ENCODE results near the gene GRIK2. TPM values are rescaled to one million over a fixed set of nuclear protein-coding genes. Genes with fewer than 3 reads are reported as not detected.

The GRIK2 gene
- total RNA-seq, 6 experiments from 2014 or later: 25.0 to 33.3 (median 28.3) TPM

DNA sequence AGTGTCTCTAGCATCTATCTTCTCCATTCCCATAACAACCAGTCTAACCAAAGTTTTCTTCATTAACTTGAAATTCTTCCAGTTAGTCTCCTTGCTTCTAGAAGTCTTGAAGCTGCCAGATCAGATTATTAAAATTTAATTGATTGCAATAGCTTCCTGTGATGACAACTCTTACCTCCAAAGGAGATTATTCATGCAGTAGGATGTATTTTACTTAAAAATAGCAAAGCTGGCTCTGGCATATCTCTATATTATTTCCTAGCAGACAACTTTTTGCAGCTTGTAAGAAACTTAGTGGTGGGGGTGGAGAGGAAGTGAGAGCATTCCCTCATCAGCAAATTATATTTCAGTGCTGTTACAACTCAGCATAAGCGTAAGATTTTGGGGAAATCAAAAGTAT, 290.4 kb downstream of the GRIK2 start:
- H3K27ac Mint-ChIP-seq: no peak overlapping the region
- H3K4me3 Mint-ChIP-seq: no peak overlapping the region
- TF ChIP-seq, protein P1, sequence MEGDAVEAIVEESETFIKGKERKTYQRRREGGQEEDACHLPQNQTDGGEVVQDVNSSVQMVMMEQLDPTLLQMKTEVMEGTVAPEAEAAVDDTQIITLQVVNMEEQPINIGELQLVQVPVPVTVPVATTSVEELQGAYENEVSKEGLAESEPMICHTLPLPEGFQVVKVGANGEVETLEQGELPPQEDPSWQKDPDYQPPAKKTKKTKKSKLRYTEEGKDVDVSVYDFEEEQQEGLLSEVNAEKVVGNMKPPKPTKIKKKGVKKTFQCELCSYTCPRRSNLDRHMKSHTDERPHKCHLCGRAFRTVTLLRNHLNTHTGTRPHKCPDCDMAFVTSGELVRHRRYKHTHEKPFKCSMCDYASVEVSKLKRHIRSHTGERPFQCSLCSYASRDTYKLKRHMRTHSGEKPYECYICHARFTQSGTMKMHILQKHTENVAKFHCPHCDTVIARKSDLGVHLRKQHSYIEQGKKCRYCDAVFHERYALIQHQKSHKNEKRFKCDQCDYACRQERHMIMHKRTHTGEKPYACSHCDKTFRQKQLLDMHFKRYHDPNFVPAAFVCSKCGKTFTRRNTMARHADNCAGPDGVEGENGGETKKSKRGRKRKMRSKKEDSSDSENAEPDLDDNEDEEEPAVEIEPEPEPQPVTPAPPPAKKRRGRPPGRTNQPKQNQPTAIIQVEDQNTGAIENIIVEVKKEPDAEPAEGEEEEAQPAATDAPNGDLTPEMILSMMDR (IDR thresholded peaks at IDR 0.05): no peak
- no peaks in the 10 kb centered on the region for H3K27me3 Mint-ChIP-seq (ENCODE audit: insufficient read depth)
- DNase-seq: no peak
- peaks cover 5% of the 10 kb centered on the region; the same call in 1 of the 2 replicates for H3K36me3 Mint-ChIP-seq (ENCODE audit: low read depth)
- peaks cover 4% of the 10 kb centered on the region; the same call in 1 of the 2 replicates for H3K4me1 Mint-ChIP-seq (ENCODE audit: low read depth)
- H3K9me3 Mint-ChIP-seq: no peaks in the 10 kb centered on the region

DNA sequence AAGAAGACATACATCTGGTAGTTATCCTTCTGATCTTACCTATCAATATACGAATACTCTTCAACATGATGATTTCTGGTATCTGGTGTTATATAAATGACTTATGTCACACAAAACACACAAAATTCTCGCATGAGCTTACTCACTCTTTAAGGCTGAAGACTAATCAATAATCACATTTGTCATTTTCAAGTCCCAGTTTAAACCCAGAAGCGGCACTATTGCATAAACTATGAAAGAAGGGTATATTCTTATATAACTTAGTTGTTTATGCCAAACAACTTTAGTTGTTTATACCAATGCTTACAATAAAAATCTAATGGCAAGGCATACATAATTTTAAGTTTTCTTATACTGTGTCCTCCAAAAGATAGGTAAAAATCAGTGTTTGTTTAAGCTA, 293.1 kb downstream of the GRIK2 start:
- no peak overlapping the region for H3K27ac Mint-ChIP-seq
- H3K36me3 Mint-ChIP-seq (ENCODE audit: low read depth): no peaks in the 10 kb centered on the region
- no peaks in the 10 kb centered on the region for H3K27me3 Mint-ChIP-seq (ENCODE audit: insufficient read depth)
- no peak for DNase-seq
- no peak overlapping the region for H3K4me3 Mint-ChIP-seq
- TF ChIP-seq, protein P1 (IDR thresholded peaks at IDR 0.05): no peak
- H3K9me3 Mint-ChIP-seq: no peaks in the 10 kb centered on the region
- no peaks in the 10 kb centered on the region for H3K4me1 Mint-ChIP-seq (ENCODE audit: low read depth)

DNA sequence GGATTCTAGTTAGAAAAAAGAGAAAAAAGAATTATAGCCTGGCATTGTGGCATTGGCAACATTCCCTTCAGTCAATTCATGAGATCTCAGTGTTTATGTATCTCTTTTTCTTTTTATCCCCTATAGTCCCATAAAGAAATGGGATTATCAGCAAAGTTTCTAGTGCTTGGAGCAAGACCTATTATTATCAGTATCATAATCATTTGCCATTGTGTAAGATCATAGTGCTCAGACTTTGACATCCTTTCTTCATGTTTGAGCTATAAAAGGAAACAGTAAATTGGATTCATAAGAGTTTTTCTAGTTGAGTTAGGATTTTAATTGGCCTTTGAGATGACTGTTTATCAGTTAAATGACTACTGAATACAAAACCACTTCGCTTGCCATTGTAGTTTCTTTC, 295.6 kb downstream of the GRIK2 start:
- Mint-ChIP-seq H3K27me3 (ENCODE audit: insufficient read depth) (no peaks in the 10 kb centered on the region), H3K9me3 (no peaks in the 10 kb centered on the region), H3K27ac (no peak overlapping the region), H3K36me3 (ENCODE audit: low read depth) (no peaks in the 10 kb centered on the region), H3K4me3 (no peak overlapping the region), H3K4me1 (ENCODE audit: low read depth) (no peaks in the 10 kb centered on the region)
- no peak for DNase-seq
- TF ChIP-seq, protein P1 (IDR thresholded peaks at IDR 0.05): no peak

DNA sequence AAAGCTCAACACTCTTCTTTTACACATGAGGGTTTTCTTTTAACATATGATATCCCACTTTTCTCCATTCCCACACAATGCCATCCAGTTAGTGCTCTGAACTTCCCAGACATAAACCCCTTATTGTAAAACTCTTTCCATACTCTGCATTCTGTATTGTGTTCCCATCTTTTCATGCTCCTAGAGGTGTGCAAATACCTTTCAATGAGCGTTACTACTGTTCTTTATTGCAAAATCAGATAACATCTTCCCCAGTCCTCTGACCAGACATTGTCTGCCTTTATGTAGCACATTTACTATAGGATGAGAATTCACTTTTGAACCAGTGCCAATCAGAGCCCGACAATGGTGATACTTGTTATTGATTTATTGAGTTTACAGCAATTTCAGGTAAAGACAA, 296.2 kb downstream of the GRIK2 start:
- H3K27ac Mint-ChIP-seq: no peak overlapping the region
- DNase-seq: no peak

DNA sequence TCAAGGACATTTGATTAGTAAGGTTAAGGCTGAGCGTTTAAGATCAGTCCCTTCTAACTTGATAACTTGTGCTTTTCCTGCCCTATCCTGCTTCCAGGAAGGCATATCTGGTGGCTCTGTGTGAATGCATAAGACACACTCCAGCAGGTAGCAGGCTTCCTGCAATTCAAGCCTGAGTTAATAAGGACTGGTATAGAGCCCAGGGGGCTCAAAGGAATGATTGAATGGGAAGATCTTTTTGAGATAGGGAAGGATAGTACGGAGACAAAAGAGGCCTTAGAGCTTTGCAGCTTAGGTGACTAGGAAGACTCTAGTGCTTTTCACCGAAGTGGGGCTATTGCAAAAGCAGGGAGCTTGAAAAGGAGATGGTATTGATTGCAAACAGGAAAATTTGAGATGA, 307.1 kb downstream of the GRIK2 start:
- H3K4me3 Mint-ChIP-seq: no peak overlapping the region
- H3K36me3 Mint-ChIP-seq (ENCODE audit: low read depth): no peaks in the 10 kb centered on the region
- H3K27ac Mint-ChIP-seq: no peak overlapping the region
- no peaks in the 10 kb centered on the region for H3K9me3 Mint-ChIP-seq
- no peak for DNase-seq
- TF ChIP-seq, protein P1 (IDR thresholded peaks at IDR 0.05): no peak
- H3K4me1 Mint-ChIP-seq (ENCODE audit: low read depth): peaks cover 7% of the 10 kb centered on the region; the same call in 1 of the 2 replicates
- no peaks in the 10 kb centered on the region for H3K27me3 Mint-ChIP-seq (ENCODE audit: insufficient read depth)

More for the DNA sequence above, 296.2 kb downstream of the GRIK2 start:
- Mint-ChIP-seq H3K9me3 (no peaks in the 10 kb centered on the region), H3K4me3 (no peak overlapping the region), H3K36me3 (ENCODE audit: low read depth) (no peaks in the 10 kb centered on the region), H3K27me3 (ENCODE audit: insufficient read depth) (no peaks in the 10 kb centered on the region), H3K4me1 (ENCODE audit: low read depth) (no peaks in the 10 kb centered on the region)
- TF ChIP-seq, protein P1 (IDR thresholded peaks at IDR 0.05): no peak

DNA sequence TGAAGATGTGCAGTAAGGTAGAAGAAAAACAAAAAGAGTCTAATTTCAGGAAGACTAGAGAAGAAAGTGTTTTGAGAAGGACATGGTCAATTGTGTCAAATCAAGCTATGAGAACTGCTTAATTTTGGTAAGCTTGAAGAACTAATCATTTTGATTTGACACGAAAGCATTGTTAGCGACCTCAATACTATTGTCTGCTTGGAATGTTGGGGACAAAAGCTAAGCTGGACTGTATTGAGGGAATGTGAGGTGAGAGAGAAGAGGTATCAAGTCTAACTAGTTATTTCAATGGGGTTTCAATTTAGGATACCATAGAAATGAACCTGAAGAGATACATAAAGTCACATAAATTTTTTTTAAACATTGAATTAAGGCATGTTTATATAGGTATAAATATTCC, 309.8 kb downstream of the GRIK2 start:
- peaks cover 7% of the 10 kb centered on the region; the same call in 1 of the 2 replicates for H3K4me1 Mint-ChIP-seq (ENCODE audit: low read depth)
- H3K27ac Mint-ChIP-seq: no peak overlapping the region
- no peak for DNase-seq
- no peaks in the 10 kb centered on the region for H3K27me3 Mint-ChIP-seq (ENCODE audit: insufficient read depth)
- TF ChIP-seq, protein P1 (IDR thresholded peaks at IDR 0.05): no peak
- H3K4me3 Mint-ChIP-seq: no peak overlapping the region
- no peaks in the 10 kb centered on the region for H3K9me3 Mint-ChIP-seq
- no peaks in the 10 kb centered on the region for H3K36me3 Mint-ChIP-seq (ENCODE audit: low read depth)
